ENCODE measurements around the gene ASXL1. TPM values are rescaled to one million over a fixed set of nuclear protein-coding genes. Genes with fewer than 3 reads are reported as not detected.
A peak's percentile ranks its signal among the peaks of the same experiment; 100 is the strongest.

Gene ASXL1
- polyA plus RNA-seq, 1 donor (not counting 4 experiments of a cell fraction or from before 2014, with no cell fraction given) = 20.0 TPM

DNA sequence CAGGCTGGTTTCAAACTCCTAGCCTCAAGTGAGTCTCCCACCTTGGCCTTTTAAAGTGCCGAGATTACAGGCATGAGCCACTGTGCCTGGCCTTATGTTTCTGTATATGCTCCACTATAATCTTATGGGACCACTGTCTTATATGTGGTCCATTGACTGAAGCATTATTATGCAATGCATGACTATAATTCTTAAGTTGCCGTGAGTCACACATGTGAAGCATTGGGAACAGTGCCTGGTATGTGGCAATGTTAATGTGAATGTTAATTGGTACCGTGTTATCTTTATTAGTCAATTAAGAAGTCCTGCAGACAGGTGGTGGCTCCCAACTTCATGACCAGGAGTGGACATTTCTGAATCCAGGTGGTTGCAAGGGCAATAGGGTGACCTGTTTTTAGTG lies 14.7 kb upstream of the ASXL1 start:
- Histone ChIP-seq H3K27me3 (ENCODE audit: control insufficient read depth, extremely low read depth, insufficient read depth, low read length) (no peaks in the 10 kb centered on the region), H3K4me1 (ENCODE audit: control insufficient read depth, extremely low read depth, insufficient read depth, low read length) (peaks cover 20% of the 10 kb centered on the region), H3K4me3 (ENCODE audit: control insufficient read depth in 2 of 3, extremely low read depth in 1 of 3, insufficient read depth in 2 of 3, low read depth in 1 of 3, low read length in 3 of 3) (no peak overlapping the region), H3K27ac (ENCODE audit: control insufficient read depth, insufficient read depth, low read length) (no peak overlapping the region), H3K9ac (ENCODE audit: control insufficient read depth, extremely low read depth, insufficient read depth, low read length) (no peak overlapping the region), H3K36me3 (ENCODE audit: control insufficient read depth in 2 of 2, extremely low read depth in 1 of 2, insufficient read depth in 2 of 2, low read length in 2 of 2) (no peaks in the 10 kb centered on the region), H3K4me2 (ENCODE audit: control insufficient read depth, extremely low read depth, insufficient read depth, low read depth, low read length) (no peak overlapping the region), H2AFZ (ENCODE audit: control insufficient read depth, low read length) (no peak overlapping the region), H3K9me3 (ENCODE audit: control insufficient read depth, low read depth, low read length) (no peaks in the 10 kb centered on the region), H4K20me1 (ENCODE audit: control insufficient read depth, extremely low read depth, insufficient read depth, low read length) (no peaks in the 10 kb centered on the region), H3K9me1 (ENCODE audit: control insufficient read depth, extremely low read depth, insufficient read depth, low read length) (no peaks in the 10 kb centered on the region), H3K79me2 (ENCODE audit: control insufficient read depth, insufficient read depth, low read length) (no peaks in the 10 kb centered on the region)
- dilution Hi-C loops (cut with MboI; ENCODE audit: extremely low pct_ligation_motif_present, low sequenced_read_pairs) = no loop called here
- FAIRE-seq = peak; percentile 58
- no peak for DNase-seq (ENCODE audit: low read depth, low spot score)
- TF ChIP-seq CTCF (optimal IDR thresholded peaks at IDR 0.05 in 1 of 3, IDR thresholded peaks at IDR 0.05 in 1 of 3, conservative IDR thresholded peaks at IDR 0.05 in 1 of 3; ENCODE audit: extremely low read depth in 1 of 3, insufficient read depth in 2 of 3, low read length in 3 of 3) = no peak
- TF ChIP-seq EZH2 (IDR thresholded peaks at IDR 0.05; ENCODE audit: low read length) = no peak

DNA sequence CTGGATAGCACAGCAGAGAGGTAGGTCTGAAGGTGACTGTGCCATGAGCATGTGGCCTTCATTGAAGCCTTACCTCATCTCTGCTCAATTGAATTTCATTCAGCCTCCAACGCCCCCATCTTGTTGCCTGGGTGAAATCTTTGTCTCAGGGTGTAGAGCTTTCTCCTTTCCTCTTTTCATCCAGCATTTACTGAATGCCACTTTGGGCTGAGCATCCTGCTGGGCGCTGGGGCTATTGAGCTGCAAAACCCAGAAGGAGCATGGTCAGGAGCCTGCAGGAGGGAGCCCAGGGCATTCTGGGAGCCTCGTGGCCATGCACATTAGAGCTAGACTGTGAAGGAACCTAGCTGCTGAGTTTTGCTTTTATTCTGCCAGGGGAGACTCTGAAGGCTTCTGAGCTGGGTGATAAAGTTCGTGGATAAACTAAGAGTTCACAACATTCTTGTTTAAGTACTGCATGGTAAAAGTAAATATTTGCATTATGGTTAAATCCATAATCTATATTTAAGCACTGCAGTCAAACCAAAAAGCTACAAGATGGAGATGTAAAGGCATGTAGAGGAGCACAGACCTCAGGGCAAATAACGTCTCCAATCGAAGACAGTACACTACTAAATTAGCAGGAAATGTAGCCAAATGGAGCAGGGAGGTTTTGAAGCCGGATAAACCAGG lies 13.2 kb upstream of the ASXL1 start:
- H3K9me3 ChIP-seq (ENCODE audit: control insufficient read depth, low read depth, low read length) = no peaks in the 10 kb centered on the region
- H3K4me1 ChIP-seq (ENCODE audit: control insufficient read depth, extremely low read depth, insufficient read depth, low read length) = peaks cover 20% of the 10 kb centered on the region
- no peak overlapping the region for H3K4me2 ChIP-seq (ENCODE audit: control insufficient read depth, extremely low read depth, insufficient read depth, low read depth, low read length)
- H3K27me3 ChIP-seq (ENCODE audit: control insufficient read depth, extremely low read depth, insufficient read depth, low read length) = no peaks in the 10 kb centered on the region
- no peak overlapping the region for H3K27ac ChIP-seq (ENCODE audit: control insufficient read depth, insufficient read depth, low read length)
- no peaks in the 10 kb centered on the region for H3K79me2 ChIP-seq (ENCODE audit: control insufficient read depth, insufficient read depth, low read length)
- no peak overlapping the region for H3K9ac ChIP-seq (ENCODE audit: control insufficient read depth, extremely low read depth, insufficient read depth, low read length)
- H3K4me3 ChIP-seq (ENCODE audit: control insufficient read depth in 2 of 3, extremely low read depth in 1 of 3, insufficient read depth in 2 of 3, low read depth in 1 of 3, low read length in 3 of 3) = no peak overlapping the region
- dilution Hi-C loops (cut with MboI; ENCODE audit: extremely low pct_ligation_motif_present, low sequenced_read_pairs) = no loop called here
- H2AFZ ChIP-seq (ENCODE audit: control insufficient read depth, low read length) = no peak overlapping the region
- DNase-seq (ENCODE audit: low read depth, low spot score) (no peak), FAIRE-seq (no peak)
- no peaks in the 10 kb centered on the region for H3K9me1 ChIP-seq (ENCODE audit: control insufficient read depth, extremely low read depth, insufficient read depth, low read length)
- no peak for TF ChIP-seq CTCF (optimal IDR thresholded peaks at IDR 0.05 in 1 of 3, IDR thresholded peaks at IDR 0.05 in 1 of 3, conservative IDR thresholded peaks at IDR 0.05 in 1 of 3; ENCODE audit: extremely low read depth in 1 of 3, insufficient read depth in 2 of 3, low read length in 3 of 3)
- TF ChIP-seq EZH2 (IDR thresholded peaks at IDR 0.05; ENCODE audit: low read length) = no peak
- H4K20me1 ChIP-seq (ENCODE audit: control insufficient read depth, extremely low read depth, insufficient read depth, low read length) = no peaks in the 10 kb centered on the region
- no peaks in the 10 kb centered on the region for H3K36me3 ChIP-seq (ENCODE audit: control insufficient read depth in 2 of 2, extremely low read depth in 1 of 2, insufficient read depth in 2 of 2, low read length in 2 of 2)

Measured in keratinocyte (primary cell).